DLD1 (cell line): ENCODE data around the gene TMPRSS4.

Experiments used
- in situ Hi-C: cut with HindIII; loops from 2 replicates; pipeline ENCODE4 v1.10.0; 2017; ENCODE audit warnings: low sequenced_read_pairs

TMPRSS4 gene

DNA sequence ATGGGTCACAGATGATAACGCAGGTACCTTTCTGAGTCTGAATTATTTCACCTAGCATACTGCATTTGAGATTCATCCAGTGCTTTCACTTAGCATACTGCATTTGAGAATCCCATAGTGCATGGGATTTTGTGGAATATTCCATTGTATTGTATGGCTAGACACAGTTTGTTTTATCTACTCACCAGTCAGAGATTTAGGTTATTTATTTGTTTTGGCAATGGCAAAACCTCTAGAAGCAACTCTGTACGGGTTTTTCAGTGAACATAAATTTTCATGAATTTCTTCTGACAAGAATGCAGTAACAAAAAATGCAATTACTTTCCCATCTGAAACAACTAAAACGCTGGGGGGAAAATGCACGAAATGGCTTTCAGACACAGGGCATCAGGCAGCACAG is 51.4 kb downstream of the TMPRSS4 start:
- in situ Hi-C loops, result no loop called here

DNA sequence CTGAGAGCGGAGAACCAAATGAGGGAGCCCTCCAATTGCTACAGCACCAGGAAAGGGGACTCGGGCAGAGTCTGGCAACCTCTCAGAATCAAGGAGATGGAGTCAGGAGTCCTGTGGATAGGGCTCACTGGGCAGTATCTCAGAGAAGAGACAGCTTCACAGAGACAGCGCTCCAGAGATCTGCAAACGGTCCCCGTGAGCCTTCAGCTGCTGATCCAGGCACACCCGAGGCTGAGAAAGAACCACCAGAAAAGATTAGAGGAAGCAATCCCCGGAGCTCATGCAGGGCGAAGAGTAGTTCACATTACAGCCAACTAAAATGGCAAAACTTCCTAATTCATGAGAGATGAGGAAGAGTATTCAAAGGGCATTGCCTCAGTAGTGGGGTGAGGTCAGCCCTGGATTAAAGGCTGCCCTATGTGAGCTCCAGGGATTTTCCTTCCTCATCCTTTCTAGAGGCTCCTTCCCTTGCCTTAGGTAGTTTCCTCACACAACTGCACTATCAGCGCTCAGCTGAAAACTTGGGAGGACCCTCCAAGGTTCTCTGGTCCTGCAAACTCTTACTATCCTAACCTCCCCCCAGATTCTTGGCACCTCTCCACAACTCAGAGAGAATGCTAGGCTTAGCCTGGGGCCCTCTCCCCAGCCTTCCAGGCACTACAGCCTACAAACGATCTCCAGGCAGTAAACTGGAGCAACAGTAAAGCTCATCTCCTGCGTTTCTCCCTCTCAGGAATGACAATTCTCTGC is 52.0 kb downstream of the TMPRSS4 start:
- in situ Hi-C loops, result no loop called here

DNA sequence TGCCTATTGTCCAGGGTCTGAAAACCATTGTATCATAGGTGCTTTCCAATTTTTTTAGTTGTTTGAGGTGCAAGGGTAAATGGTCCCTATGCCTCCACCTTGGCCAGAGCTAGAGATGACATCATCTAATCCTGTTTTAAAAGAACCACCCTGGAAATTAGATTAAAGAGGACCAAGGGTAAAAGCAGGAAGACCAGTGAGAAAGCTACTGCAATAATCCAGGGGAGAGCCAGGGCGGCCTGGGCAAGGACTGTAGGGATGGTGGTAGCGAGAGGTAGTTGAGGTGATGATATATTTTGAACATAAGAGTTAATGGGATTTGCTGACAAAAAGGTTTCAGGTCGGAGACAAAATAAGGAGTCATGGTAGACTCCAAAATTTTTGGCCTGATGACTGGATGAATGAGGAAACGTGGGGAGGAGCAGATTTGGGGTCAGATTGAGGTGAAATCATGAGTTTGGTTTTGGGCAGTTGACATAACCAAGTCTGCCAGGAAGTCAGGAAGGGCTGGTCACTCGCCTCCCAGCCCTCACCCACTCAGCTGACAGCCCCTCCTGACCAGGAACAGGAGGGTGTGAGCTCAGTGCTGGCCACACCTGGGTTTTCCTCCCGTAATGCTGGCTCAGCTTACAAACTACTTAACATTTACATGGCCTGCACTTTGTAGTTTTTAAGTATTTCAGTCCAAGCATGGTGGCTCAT is 52.7 kb downstream of the TMPRSS4 start:
- in situ Hi-C loops, result no loop called here

DNA sequence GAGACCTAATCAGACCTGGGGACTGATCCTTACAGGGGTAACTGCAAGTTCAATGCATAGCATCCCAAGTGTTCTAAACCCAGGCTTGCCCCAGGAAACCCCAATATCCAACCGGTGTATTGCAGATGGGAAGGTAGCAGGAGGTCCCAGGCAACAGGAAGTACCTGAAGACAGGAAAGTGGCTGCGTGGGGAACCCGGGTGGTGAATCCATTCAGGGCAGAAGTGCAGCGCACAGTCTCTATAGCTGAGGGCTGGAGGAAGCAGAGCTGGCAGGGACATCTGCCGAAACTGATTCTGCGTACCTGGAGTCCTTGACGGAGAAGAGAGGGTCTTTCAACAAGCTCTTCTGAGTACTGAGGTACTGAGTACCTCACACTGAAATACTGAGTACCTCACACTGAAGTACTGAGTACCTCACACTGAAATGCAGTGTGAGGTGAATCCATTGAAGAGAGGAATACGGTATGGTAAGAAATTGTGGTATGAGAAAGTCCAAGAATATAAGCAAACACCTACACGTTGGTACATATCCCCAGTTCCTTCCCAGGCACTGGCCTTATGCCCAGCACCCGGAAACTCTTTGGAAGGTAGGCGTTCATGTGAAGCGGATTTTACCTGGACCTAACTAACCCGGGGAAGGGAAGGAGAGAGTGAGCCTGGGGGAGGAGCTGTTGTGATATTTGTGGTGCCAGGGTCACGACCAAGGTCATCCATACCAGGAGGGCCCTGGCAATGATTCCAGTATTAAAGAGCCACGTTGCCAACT is 55.7 kb downstream of the TMPRSS4 start:
- in situ Hi-C loops, result no loop called here

DNA sequence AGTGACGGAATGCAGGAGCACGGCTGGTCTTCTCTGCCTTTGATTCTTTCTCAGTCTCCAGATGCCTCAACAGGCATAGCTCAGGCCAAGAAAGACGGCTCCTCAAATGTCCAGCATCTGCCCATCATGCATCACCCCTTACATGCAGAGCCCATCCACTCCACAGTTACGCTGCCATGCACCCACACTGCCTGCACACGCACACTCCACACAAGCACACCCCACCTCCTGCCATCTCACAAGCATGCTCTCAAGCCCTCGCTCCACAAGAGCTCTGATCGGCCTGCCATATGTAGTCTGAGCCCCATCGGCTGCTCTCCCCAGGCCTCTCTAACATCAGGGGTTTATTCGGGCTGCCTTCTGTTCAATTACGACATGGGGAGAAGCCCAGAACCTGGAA is 56.9 kb downstream of the TMPRSS4 start:
- in situ Hi-C loops, result no loop called here

DNA sequence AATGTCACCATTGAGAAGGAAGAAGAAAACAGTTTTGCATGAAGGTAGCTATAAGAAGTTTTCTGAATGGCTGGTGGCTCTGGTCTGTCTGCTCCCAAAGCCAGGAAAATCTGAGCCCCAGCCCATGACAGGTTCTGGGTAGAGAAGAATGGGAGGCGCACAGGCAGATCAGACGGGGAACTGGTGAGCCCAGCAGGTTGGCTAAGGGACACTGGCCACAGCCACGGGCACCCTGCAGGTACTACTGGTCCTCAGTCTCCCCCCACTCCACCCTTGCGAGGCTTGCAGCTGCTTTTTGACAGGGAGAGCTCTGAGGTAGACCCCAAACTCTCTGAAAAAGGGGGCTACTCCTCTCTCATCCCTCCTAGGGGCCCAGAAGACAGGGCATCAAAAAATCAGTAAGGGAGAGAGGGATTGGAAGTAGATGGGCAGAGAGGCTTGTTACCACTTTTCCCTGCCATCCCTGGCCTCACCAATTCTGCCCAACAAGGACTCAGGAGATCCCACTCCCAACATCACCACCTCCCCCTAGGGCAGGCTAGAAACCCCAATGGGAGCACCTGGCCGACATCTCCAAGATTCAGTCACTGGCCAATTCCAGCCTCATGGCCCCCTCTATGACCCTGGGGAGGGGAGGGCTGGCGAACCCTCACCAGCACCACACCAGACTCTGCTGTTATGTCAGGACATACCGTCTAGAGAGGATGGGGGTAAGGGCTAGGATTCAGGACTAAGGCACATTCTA is 58.3 kb downstream of the TMPRSS4 start:
- in situ Hi-C loops, result no loop called here

DNA sequence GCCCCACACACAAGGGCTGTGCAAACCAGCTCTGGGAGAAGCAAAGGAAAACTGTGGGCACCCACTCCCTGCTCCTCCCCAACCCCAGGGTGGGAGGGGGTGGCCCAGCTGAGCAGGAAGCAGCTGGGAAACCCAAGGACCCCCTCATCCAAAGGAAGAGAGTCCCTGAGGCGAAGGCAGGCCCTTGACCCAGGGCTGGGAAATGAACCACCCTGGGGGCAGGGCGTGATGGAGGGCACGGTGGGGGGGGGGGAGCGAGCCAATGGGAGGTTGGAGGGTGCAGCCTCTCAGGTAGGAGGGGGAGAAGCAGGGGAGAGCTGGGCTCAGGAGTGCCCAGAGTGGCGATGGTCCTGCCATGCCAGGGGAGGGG is 58.9 kb downstream of the TMPRSS4 start:
- in situ Hi-C loops, result no loop called here

DNA sequence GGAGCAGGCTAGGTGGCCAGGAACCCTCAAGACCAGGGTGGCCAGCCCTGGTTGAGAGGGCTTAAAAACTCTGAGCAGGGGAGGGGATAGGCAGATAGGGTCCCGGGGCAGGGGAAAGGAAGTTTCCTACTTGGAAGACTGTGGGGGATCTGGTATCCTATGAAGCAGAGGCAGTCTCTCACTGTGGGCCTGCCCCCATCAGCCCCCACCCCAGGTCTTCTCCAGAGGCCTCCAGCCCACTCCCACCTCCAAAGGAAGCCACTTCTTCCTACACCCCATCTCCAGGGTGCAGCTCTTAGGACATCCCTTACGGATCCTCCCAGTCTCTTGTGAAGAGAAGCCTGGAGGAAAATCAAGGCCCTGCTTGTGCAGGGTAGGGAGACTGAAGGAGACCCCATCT is 59.5 kb downstream of the TMPRSS4 start:
- in situ Hi-C loops, result no loop called here

DNA sequence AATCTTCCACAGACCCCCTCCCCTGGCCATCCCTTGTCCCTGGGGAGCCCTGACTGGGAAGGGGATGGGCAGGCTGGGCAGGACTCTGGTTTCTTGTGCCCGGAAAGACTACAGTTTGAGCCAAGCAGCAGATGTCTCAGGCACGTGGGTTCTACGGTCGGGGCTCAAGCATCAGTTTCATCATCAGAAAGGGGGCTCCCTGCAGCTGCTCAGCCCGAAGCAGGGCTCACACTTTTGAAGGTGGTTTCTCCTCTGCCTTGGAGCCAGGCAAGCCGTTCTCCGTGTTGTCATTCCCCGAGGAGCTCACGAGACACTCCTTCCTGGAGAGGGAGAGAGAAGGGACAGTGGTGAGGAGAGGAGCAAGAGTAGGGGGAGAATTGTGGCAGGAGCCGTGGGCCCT is 59.9 kb downstream of the TMPRSS4 start:
- in situ Hi-C loops, result no loop called here

DNA sequence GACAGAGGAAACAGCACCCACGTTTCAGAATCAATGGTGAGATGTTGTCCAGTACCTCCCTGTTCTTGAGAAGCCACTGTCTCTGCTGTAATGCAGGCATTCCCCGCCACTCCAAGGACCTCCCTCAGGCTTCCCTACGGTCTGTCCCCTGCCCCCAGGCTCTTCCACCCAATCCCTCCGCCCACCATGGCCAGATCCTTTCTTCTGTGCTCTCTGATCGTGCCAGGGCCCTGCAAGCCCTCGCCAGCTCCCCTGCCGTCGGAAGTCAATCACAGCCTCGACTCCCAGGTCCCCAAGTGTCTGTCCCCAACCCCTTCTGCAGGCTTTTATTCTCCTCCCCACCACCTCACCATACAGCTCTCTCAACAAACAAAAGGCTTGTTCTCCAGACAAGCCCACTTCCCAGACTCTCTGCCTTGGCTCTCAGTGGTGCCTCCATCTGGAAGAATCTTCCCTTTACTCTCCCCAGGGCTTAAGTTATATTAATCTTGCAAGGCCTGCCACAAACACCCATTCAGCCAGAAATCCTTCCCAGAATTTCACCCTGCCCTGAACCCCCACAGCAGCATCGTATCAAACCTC is 62.1 kb downstream of the TMPRSS4 start:
- in situ Hi-C loops, result no loop called here

DNA sequence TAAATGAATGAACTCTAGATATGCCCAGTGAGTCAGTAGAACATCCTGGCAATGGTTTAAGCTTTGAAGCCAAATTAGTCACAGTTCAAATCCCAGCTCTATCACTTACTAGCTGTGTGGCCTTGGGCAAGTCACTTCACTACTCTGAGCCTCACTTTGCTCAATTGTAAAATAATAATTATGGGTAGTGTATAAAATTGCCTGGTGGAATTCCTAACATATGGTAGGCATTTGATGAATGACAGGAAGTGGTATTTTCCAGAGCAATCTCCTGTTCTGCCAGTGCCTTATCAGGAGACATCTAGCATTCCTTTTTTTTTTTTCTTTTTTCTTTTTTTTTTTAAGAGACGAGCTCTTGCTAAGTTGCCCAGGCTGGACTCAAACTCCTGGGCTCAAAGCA is 62.7 kb downstream of the TMPRSS4 start:
- in situ Hi-C loops, result no loop called here

DNA sequence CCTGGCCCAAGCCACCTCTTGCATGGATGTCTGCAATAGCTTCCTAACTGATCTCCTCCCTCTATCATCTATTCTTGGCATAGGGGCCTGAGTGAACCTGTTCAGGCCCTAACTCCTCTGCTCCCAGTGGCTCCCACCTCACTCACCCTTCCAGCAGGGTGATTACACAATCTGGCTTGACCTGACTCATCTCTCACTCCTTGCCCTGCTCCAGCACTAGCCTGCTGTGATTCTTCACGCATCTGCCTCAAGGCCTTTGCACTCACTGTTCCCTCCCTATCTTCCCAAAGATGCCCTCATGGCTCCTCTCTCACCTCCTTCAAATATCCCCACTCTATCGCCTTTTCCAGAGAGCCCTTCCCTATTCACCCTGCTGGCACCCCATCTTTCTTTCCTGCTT is 65.2 kb downstream of the TMPRSS4 start:
- in situ Hi-C loops, result no loop called here

DNA sequence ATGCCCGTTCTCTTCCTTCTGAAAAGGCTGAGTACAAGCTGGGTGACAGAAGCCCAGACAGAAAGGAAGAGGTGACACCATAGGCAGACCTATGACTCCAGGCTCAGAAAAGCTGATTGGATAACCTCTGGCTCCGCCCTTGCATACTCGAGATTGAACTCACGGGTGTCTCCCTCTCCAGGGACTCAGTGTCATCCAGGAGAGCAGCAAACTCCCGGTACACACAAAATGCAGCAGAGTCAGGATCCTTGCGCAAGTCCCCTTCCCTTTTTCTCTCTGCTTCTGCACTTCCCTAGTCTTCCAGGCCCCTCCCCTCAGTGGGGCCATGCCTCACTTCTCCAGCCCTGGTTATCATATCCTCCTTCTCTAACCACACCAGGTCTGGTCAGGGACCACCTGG is 65.9 kb downstream of the TMPRSS4 start:
- in situ Hi-C loops, result no loop called here

DNA sequence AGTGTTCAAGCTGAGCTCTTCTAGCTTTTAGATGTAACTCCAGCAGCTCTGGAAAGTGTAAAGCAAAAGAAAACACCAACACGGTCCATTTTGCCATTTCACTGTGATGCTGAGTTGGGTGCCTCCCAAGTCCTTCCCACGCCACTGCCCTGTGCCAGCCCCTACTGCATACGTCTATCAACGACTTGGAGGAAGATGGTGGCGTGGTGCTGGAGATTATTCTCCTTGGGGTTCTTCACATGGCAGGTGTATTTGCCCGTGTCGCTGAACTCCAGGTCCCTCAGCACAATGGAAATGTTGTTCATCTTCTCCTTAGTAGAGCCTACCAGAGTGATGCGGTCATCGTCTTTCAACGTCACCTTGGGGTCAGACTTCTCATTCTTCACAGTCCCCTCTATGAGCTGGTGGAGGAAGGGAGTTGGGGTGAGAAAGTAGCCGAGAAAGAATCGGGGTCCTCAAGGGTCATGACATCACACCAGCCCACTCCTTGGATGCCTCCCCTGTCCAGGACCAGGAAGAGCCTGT is 66.8 kb downstream of the TMPRSS4 start:
- in situ Hi-C loops, result no loop called here

DNA sequence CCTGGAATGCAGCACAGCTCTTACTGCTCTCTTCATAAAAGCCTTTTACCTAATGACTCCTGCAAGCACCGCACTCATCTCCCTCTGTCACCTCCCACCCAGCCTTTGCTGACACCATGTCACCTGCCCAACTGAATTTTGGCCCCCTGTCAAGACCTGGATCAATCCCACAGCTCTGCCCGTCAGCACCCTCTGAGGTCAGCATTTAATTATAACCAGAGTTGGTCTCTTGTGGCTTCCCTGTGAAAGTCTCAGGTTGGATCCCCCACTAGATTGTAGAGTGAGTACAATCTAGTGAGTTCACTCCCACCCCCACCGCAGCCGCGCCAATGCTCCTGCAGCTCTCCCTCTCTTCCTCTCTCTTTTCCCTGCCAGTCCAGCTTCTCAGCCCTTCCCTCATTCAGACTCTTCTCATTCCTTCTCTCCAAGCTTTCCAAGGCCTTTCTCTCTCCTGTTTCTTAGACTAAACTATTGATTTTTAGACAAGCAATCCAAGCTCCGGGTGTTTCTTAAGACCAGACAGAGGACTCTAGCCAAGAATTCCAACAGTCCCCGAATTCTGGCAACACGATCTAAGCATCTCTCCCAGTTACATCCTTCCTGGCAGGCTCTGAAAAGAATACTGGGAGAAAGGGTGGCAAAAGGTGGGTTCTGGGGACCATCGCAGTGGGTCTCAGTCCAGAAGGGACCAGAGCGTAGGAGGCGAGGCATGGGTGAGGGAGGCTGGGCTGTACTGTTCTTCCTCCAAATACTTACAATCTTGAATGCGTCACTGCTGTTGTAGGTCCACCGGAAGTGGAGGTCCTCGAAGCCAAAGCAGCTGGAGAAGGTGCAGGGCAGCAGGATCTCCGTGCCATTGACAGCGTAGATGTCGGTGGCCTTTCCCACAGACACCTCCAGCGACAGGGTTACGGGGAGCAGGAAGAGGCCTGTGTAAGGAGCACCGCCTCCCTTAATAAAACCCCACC is 67.7 kb downstream of the TMPRSS4 start:
- in situ Hi-C loops, result no loop called here

DNA sequence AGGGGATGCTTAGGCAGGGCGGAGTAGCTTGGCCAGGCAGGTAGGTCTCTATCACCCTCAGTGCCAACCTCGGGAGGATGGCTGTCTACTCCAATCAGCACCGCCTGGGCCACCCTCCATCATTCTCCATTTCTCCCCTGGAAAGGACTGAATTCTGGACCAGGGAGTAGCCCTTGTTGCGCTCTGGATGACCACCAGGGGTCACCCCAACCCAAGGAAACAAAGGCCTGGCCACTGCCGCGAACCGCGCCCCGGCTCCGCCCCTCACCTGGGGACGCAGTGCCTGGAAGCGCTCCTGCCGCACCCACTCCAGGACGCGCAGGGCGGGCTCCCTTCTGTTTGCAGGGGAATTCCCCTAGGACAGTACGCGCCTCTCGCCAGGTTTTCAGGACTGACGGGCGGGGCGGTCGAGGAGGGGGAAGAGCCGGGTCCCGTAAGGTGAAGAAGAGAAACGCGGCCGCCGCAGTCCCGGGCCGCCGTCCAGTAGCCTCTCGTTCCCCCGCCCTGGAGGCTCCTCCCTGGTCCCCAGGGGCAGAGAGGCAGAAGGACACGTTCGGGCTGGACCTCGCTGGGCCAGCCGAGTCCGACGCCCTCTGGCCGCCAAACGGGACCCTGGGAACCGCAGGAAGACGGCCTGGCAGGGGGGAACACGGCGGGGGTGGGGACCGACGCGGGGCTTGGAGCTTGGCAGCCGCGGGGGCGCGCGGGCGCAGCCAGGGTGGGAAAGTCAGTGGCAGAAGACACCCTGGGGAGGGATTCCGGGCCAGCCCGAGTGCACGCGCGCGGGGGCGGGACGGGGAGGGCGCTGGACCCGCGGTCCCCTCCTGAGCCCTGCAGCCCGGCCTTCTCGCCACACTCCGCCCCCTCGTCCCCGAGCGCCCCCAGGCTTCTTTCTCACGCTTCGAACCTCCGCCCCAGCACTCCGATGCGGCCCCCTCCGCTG is 68.7 kb downstream of the TMPRSS4 start:
- in situ Hi-C loops, result no loop called here

DNA sequence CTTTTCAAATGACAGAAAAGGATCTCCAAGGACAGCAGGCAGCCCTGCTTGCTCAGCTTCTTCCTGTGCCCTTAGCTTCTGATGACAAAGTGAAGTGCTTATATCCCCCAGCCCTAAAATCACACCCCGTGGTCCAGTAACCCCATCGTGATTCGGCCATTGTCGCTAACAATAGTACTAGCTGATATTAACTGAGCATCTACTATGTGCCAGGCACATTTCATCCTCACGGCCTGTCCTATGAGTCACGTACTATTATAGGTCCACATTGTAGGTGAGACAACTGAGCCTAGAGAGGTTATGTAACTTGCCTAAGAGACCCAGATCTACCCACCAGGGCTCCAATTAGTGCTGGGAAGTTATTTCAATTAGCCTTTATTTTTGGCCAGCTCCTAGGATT is 69.7 kb downstream of the TMPRSS4 start:
- in situ Hi-C loops, result no loop called here

DNA sequence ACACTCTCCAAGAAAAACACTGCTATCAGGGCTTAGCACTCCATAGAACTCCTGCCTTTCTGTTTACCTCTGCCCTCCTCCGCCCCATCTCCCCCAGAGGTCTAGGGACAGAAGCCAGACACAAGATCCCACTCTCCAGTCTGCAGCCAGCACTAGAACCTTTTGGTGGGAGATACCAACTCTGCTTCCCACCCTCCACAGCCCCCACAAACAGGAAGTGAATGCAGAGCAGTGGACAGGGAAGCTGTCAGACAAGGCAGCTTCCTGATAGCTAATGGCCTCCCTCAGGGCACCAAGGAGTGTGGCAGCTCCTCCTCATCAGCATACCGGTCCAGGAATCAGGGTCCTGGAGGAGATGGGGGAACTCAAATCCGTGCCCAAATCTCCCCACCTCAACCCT is 70.6 kb downstream of the TMPRSS4 start:
- in situ Hi-C loops, result no loop called here
